Central memory CD8-positive, alpha-beta T cell (primary cell): Measurements from ENCODE around the gene HOXC9.

Source experiments
- ATAC-seq: fragments of 150-1000 bp; cut with Tn5 transposase; replicated peaks from 2 replicates; pipeline ENCODE4 v1.10.0; 2022; ENCODE audit warnings: mild to moderate bottlenecking, moderate FRiP score, moderate number of reproducible peaks; ENCODE audit not compliant: poor library complexity, severe bottlenecking; ENCODE audit errors: extremely low read depth
- DNase-seq, 2 donors: peaks; one replicate each; pipeline ENCODE4 v3.0.0; 2021; ENCODE audit warnings: low spot score in 2 of 2
- H3K27ac Mint-ChIP-seq: one replicate; pipeline ENCODE4 v1.8.0; 2022; ENCODE audit warnings: low read depth, mild to moderate bottlenecking, moderate library complexity, mixed read lengths
- H3K27me3 Mint-ChIP-seq: one replicate; pipeline ENCODE4 v1.8.0; 2022; ENCODE audit warnings: mixed read lengths
- H3K36me3 Mint-ChIP-seq: one replicate; pipeline ENCODE4 v1.8.0; 2022; ENCODE audit warnings: mild to moderate bottlenecking, moderate library complexity, mixed read lengths; ENCODE audit not compliant: insufficient read depth
- H3K4me1 Mint-ChIP-seq: one replicate; pipeline ENCODE4 v1.8.0; 2022; ENCODE audit warnings: mixed read lengths
- H3K4me3 Mint-ChIP-seq: one replicate; pipeline ENCODE4 v1.8.0; 2022; ENCODE audit warnings: mild to moderate bottlenecking, moderate library complexity, mixed read lengths
- H3K9me3 Mint-ChIP-seq: one replicate; pipeline ENCODE4 v1.8.0; 2022; ENCODE audit warnings: mixed read lengths

HOXC9 gene

GRCh38 chr12:53997204-53998109, 2.5 kb upstream of the HOXC9 start:
- peak overlapping the region; percentile 65 for H3K27ac Mint-ChIP-seq
- no peak for ATAC-seq
- no peak overlapping the region for H3K4me3 Mint-ChIP-seq
- DNase-seq = no peak
- peaks cover 40% of the 10 kb centered on the region for H3K4me1 Mint-ChIP-seq
- peaks cover 21% of the 10 kb centered on the region for H3K36me3 Mint-ChIP-seq
- H3K9me3 Mint-ChIP-seq = no peaks in the 10 kb centered on the region
- peaks cover 100% of the 10 kb centered on the region for H3K27me3 Mint-ChIP-seq

- DNase-seq (no peak), ATAC-seq (no peak)
- Mint-ChIP-seq H3K27me3 (peaks cover 100% of the 10 kb centered on the region), H3K27ac (no peak overlapping the region), H3K36me3 (peaks cover 21% of the 10 kb centered on the region), H3K9me3 (no peaks in the 10 kb centered on the region), H3K4me3 (no peak overlapping the region), H3K4me1 (peaks cover 42% of the 10 kb centered on the region)
These were observed 1.7 kb upstream of the HOXC9 start for GRCh38 chr12:53998110-53998899.

- DNase-seq = no peak
- H3K36me3 Mint-ChIP-seq = peaks cover 17% of the 10 kb centered on the region
- H3K27me3 Mint-ChIP-seq = peaks cover 100% of the 10 kb centered on the region
- H3K4me3 Mint-ChIP-seq = no peak overlapping the region
- ATAC-seq = no peak
- H3K4me1 Mint-ChIP-seq = peaks cover 36% of the 10 kb centered on the region
- no peak overlapping the region for H3K27ac Mint-ChIP-seq
- no peaks in the 10 kb centered on the region for H3K9me3 Mint-ChIP-seq
These were observed 1.1 kb upstream of the HOXC9 start for GRCh38 chr12:53998900-53999236.

- H3K4me1 Mint-ChIP-seq = peaks cover 31% of the 10 kb centered on the region
- DNase-seq = no peak
- no peak for ATAC-seq
- H3K9me3 Mint-ChIP-seq = no peaks in the 10 kb centered on the region
- peak overlapping the region; percentile 61 for H3K4me3 Mint-ChIP-seq
- peaks cover 100% of the 10 kb centered on the region for H3K27me3 Mint-ChIP-seq
- peaks cover 13% of the 10 kb centered on the region for H3K36me3 Mint-ChIP-seq
- no peak overlapping the region for H3K27ac Mint-ChIP-seq
These were observed 324 bp upstream of the HOXC9 start for GRCh38 chr12:53999559-54000115.

GRCh38 chr12:54001283-54002187, 1.6 kb downstream of the HOXC9 start:
- Mint-ChIP-seq H3K27ac (no peak overlapping the region), H3K4me1 (peaks cover 29% of the 10 kb centered on the region), H3K36me3 (peaks cover 20% of the 10 kb centered on the region), H3K27me3 (peaks cover 100% of the 10 kb centered on the region), H3K4me3 (no peak overlapping the region), H3K9me3 (no peaks in the 10 kb centered on the region)
- ATAC-seq (no peak), DNase-seq (no peak)

GRCh38 chr12:54002278-54002914, 2.4 kb downstream of the HOXC9 start:
- peaks cover 100% of the 10 kb centered on the region for H3K27me3 Mint-ChIP-seq
- no peaks in the 10 kb centered on the region for H3K9me3 Mint-ChIP-seq
- peaks cover 27% of the 10 kb centered on the region for H3K4me1 Mint-ChIP-seq
- no peak overlapping the region for H3K4me3 Mint-ChIP-seq
- DNase-seq = no peak
- ATAC-seq = no peak
- no peak overlapping the region for H3K27ac Mint-ChIP-seq
- H3K36me3 Mint-ChIP-seq = peaks cover 20% of the 10 kb centered on the region

GRCh38 chr12:54002915-54003389, 3.0 kb downstream of the HOXC9 start:
- peaks cover 100% of the 10 kb centered on the region for H3K27me3 Mint-ChIP-seq
- no peaks in the 10 kb centered on the region for H3K9me3 Mint-ChIP-seq
- DNase-seq = no peak
- H3K36me3 Mint-ChIP-seq = peaks cover 20% of the 10 kb centered on the region
- H3K4me1 Mint-ChIP-seq = peaks cover 23% of the 10 kb centered on the region
- H3K27ac Mint-ChIP-seq = no peak overlapping the region
- no peak for ATAC-seq
- no peak overlapping the region for H3K4me3 Mint-ChIP-seq

- no peak for ATAC-seq
- Mint-ChIP-seq H3K36me3 (peaks cover 23% of the 10 kb centered on the region), H3K4me1 (peaks cover 24% of the 10 kb centered on the region)
These were observed 3.7 kb downstream of the HOXC9 start for GRCh38 chr12:54003625-54004024.

GRCh38 chr12:54004063-54004840, 4.3 kb downstream of the HOXC9 start:
- Mint-ChIP-seq H3K27ac (no peak overlapping the region), H3K27me3 (peaks cover 100% of the 10 kb centered on the region), H3K4me3 (no peak overlapping the region), H3K36me3 (peaks cover 27% of the 10 kb centered on the region), H3K9me3 (no peaks in the 10 kb centered on the region), H3K4me1 (peaks cover 30% of the 10 kb centered on the region)
- ATAC-seq (no peak), DNase-seq (no peak)

More at GRCh38 chr12:54003625-54004024, 3.7 kb downstream of the HOXC9 start:
- H3K9me3 Mint-ChIP-seq = no peaks in the 10 kb centered on the region
- peaks cover 100% of the 10 kb centered on the region for H3K27me3 Mint-ChIP-seq
- no peak overlapping the region for H3K4me3 Mint-ChIP-seq
- DNase-seq = no peak
- H3K27ac Mint-ChIP-seq = no peak overlapping the region

GRCh38 chr12:54004841-54005530, 5.0 kb downstream of the HOXC9 start:
- DNase-seq = no peak
- Mint-ChIP-seq H3K27me3 (peaks cover 100% of the 10 kb centered on the region), H3K4me3 (no peak overlapping the region), H3K27ac (no peak overlapping the region), H3K4me1 (peaks cover 32% of the 10 kb centered on the region), H3K9me3 (no peaks in the 10 kb centered on the region), H3K36me3 (peaks cover 25% of the 10 kb centered on the region)
- ATAC-seq = no peak

GRCh38 chr12:54005531-54005852, 5.5 kb downstream of the HOXC9 start:
- no peak overlapping the region for H3K4me3 Mint-ChIP-seq
- H3K27me3 Mint-ChIP-seq = peaks cover 100% of the 10 kb centered on the region
- peaks cover 25% of the 10 kb centered on the region for H3K36me3 Mint-ChIP-seq
- H3K9me3 Mint-ChIP-seq = no peaks in the 10 kb centered on the region
- peaks cover 32% of the 10 kb centered on the region for H3K4me1 Mint-ChIP-seq
- H3K27ac Mint-ChIP-seq = no peak overlapping the region
- DNase-seq (no peak), ATAC-seq (no peak)
